Fibroblast of skin of left quadriceps (primary cell): Measurements from ENCODE around the gene AFF3.

Source experiments
- DNase-seq, 2 experiments: peaks; one replicate each; pipeline ENCODE4 v3.0.0-alpha.2; 2013; ENCODE audit warnings: low read depth in 2 of 2

The AFF3 gene

GRCh38 chr2:99857867-99858444 lies 284.4 kb downstream of the AFF3 start:
- no peak for DNase-seq

- DNase-seq = no peak
Observed at GRCh38 chr2:99857372-99857771, 285.0 kb downstream of the AFF3 start.

- no peak for DNase-seq
Observed at GRCh38 chr2:99856119-99856518, 286.3 kb downstream of the AFF3 start.

- no peak for DNase-seq
Observed at GRCh38 chr2:99854236-99854852, 288.0 kb downstream of the AFF3 start.

GRCh38 chr2:99852956-99853355 lies 289.4 kb downstream of the AFF3 start:
- no peak for DNase-seq

- DNase-seq = no peak
Observed at GRCh38 chr2:99852376-99852934, 289.9 kb downstream of the AFF3 start.

GRCh38 chr2:99851811-99852210 lies 290.6 kb downstream of the AFF3 start:
- no peak for DNase-seq

- no peak for DNase-seq
Observed at GRCh38 chr2:99851089-99851488, 291.3 kb downstream of the AFF3 start.

- no peak for DNase-seq
Observed at GRCh38 chr2:99850084-99850710, 292.2 kb downstream of the AFF3 start.

GRCh38 chr2:99846462-99847107 lies 295.8 kb downstream of the AFF3 start:
- no peak for DNase-seq

GRCh38 chr2:99845296-99845695 lies 297.1 kb downstream of the AFF3 start:
- no peak for DNase-seq

GRCh38 chr2:99842451-99842850 lies 299.9 kb downstream of the AFF3 start:
- DNase-seq = no peak

GRCh38 chr2:99841749-99842148 lies 300.6 kb downstream of the AFF3 start:
- DNase-seq = peak in 1 of 2 experiments; percentile 49

- DNase-seq = no peak
Observed at GRCh38 chr2:99840831-99841230, 301.6 kb downstream of the AFF3 start.

GRCh38 chr2:99836690-99837605 lies 305.4 kb downstream of the AFF3 start:
- DNase-seq = peak; percentile 91

GRCh38 chr2:99834426-99834825 lies 308.0 kb downstream of the AFF3 start:
- no peak for DNase-seq

- no peak for DNase-seq
Observed at GRCh38 chr2:99833586-99834201, 308.7 kb downstream of the AFF3 start.

- no peak for DNase-seq
Observed at GRCh38 chr2:99832926-99833325, 309.5 kb downstream of the AFF3 start.

GRCh38 chr2:99831772-99832171 lies 310.6 kb downstream of the AFF3 start:
- DNase-seq = no peak

- DNase-seq = no peak
Observed at GRCh38 chr2:99827296-99827999, 314.9 kb downstream of the AFF3 start.
